ENCODE results near the gene VCAM1. TPM values are rescaled to one million over a fixed set of nuclear protein-coding genes. Genes with fewer than 3 reads are reported as not detected.

The VCAM1 gene
- total and polyA plus RNA-seq, 2 experiments from 2014 or later, result not detected

DNA sequence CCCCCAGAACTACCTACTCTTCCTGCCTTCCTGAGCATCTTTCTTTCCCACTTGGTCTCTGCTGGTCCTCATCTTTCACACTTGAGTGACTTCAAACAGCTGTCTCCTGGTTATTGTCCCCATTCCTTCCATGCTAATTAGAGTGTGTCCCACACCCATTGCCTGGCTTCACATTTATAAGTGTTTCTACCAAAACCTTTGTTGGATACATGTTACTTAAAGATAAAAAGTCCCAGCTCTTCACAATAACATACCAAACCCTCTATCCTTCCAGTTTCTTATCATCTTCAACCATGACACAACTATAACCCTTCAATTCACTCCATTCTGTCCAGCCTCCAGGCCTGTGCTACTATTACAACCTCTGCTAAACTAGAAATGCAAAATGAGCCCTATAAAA lies 41.0 kb downstream of the VCAM1 start (continued):
- TF ChIP-seq, protein P1, sequence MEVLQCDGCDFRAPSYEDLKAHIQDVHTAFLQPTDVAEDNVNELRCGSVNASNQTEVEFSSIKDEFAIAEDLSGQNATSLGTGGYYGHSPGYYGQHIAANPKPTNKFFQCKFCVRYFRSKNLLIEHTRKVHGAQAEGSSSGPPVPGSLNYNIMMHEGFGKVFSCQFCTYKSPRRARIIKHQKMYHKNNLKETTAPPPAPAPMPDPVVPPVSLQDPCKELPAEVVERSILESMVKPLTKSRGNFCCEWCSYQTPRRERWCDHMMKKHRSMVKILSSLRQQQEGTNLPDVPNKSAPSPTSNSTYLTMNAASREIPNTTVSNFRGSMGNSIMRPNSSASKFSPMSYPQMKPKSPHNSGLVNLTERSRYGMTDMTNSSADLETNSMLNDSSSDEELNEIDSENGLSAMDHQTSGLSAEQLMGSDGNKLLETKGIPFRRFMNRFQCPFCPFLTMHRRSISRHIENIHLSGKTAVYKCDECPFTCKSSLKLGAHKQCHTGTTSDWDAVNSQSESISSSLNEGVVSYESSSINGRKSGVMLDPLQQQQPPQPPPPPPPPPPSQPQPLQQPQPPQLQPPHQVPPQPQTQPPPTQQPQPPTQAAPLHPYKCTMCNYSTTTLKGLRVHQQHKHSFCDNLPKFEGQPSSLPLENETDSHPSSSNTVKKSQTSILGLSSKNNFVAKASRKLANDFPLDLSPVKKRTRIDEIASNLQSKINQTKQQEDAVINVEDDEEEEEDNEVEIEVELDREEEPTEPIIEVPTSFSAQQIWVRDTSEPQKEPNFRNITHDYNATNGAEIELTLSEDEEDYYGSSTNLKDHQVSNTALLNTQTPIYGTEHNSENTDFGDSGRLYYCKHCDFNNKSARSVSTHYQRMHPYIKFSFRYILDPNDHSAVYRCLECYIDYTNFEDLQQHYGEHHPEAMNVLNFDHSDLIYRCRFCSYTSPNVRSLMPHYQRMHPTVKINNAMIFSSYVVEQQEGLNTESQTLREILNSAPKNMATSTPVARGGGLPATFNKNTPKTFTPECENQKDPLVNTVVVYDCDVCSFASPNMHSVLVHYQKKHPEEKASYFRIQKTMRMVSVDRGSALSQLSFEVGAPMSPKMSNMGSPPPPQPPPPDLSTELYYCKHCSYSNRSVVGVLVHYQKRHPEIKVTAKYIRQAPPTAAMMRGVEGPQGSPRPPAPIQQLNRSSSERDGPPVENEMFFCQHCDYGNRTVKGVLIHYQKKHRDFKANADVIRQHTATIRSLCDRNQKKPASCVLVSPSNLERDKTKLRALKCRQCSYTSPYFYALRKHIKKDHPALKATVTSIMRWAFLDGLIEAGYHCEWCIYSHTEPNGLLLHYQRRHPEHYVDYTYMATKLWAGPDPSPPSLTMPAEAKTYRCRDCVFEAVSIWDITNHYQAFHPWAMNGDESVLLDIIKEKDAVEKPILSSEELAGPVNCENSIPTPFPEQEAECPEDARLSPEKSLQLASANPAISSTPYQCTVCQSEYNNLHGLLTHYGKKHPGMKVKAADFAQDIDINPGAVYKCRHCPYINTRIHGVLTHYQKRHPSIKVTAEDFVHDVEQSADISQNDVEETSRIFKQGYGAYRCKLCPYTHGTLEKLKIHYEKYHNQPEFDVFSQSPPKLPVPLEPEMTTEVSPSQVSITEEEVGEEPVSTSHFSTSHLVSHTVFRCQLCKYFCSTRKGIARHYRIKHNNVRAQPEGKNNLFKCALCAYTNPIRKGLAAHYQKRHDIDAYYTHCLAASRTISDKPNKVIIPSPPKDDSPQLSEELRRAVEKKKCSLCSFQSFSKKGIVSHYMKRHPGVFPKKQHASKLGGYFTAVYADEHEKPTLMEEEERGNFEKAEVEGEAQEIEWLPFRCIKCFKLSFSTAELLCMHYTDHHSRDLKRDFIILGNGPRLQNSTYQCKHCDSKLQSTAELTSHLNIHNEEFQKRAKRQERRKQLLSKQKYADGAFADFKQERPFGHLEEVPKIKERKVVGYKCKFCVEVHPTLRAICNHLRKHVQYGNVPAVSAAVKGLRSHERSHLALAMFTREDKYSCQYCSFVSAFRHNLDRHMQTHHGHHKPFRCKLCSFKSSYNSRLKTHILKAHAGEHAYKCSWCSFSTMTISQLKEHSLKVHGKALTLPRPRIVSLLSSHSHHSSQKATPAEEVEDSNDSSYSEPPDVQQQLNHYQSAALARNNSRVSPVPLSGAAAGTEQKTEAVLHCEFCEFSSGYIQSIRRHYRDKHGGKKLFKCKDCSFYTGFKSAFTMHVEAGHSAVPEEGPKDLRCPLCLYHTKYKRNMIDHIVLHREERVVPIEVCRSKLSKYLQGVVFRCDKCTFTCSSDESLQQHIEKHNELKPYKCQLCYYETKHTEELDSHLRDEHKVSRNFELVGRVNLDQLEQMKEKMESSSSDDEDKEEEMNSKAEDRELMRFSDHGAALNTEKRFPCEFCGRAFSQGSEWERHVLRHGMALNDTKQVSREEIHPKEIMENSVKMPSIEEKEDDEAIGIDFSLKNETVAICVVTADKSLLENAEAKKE (CRISPR knock-in tag; IDR thresholded peaks at IDR 0.05), result no peak
- TF ChIP-seq STAT1 (IDR thresholded peaks at IDR 0.05; ENCODE audit: unreplicated experiment) (no peak), JUNB (IDR thresholded peaks at IDR 0.05; ENCODE audit: unreplicated experiment) (no peak), POLR2AphosphoS5 (IDR thresholded peaks at IDR 0.05; ENCODE audit: low read depth) (no peak)
- TF ChIP-seq, protein P2, sequence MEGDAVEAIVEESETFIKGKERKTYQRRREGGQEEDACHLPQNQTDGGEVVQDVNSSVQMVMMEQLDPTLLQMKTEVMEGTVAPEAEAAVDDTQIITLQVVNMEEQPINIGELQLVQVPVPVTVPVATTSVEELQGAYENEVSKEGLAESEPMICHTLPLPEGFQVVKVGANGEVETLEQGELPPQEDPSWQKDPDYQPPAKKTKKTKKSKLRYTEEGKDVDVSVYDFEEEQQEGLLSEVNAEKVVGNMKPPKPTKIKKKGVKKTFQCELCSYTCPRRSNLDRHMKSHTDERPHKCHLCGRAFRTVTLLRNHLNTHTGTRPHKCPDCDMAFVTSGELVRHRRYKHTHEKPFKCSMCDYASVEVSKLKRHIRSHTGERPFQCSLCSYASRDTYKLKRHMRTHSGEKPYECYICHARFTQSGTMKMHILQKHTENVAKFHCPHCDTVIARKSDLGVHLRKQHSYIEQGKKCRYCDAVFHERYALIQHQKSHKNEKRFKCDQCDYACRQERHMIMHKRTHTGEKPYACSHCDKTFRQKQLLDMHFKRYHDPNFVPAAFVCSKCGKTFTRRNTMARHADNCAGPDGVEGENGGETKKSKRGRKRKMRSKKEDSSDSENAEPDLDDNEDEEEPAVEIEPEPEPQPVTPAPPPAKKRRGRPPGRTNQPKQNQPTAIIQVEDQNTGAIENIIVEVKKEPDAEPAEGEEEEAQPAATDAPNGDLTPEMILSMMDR (conservative IDR thresholded peaks at IDR 0.05; ENCODE audit: low read depth in 2 of 2), result no peak

DNA sequence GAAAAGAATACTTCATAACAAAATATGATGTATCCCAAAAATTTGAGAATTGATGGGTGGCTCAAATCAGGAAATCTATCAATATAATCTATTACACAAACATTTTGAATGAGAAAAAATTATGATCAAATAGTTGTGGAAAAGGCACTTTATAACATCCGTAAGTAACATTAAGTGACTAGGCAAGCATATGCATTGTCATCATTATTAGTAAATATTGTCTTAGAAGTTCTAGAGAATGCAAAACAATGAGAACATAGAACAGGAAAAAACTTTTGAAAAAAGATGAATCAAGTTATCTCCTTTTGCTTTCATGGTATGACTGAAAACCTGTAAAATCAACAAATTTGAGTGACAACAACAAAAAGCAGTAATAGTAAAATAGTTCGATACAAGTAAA lies 42.9 kb downstream of the VCAM1 start:
- H3K9me3 Mint-ChIP-seq, result no peaks in the 10 kb centered on the region
- TF ChIP-seq STAT1 (IDR thresholded peaks at IDR 0.05; ENCODE audit: unreplicated experiment) (no peak), ZNF114 (CRISPR knock-in tag; IDR thresholded peaks at IDR 0.05) (no peak), CREB1 (CRISPR knock-in tag; IDR thresholded peaks at IDR 0.05; ENCODE audit: low read depth) (no peak), JUNB (IDR thresholded peaks at IDR 0.05; ENCODE audit: unreplicated experiment) (no peak), NANOG (IDR thresholded peaks at IDR 0.05; ENCODE audit: borderline replicate concordance) (no peak)
- TF ChIP-seq, protein P2 (conservative IDR thresholded peaks at IDR 0.05; ENCODE audit: low read depth in 2 of 2), result no peak

More for the DNA sequence above, 42.9 kb downstream of the VCAM1 start:
- no peaks in the 10 kb centered on the region for H3K4me1 ChIP-seq (ENCODE audit: insufficient read depth)
- H2AFZ ChIP-seq, result no peak overlapping the region
- H3K4me3 Mint-ChIP-seq, result no peak overlapping the region
- no peaks in the 10 kb centered on the region for H3K36me3 ChIP-seq (ENCODE audit: insufficient read depth)
- no peak overlapping the region for H3K4me2 ChIP-seq
- H3K79me2 ChIP-seq (replicated peaks; ENCODE audit: insufficient read depth), result no peaks in the 10 kb centered on the region
- H3K4me3 ChIP-seq, result no peak overlapping the region
- no peak for ATAC-seq
- no peak overlapping the region for H3K27ac ChIP-seq (ENCODE audit: low read depth)
- no peak overlapping the region for H3K27ac Mint-ChIP-seq
- H4K20me1 ChIP-seq (replicated peaks; ENCODE audit: insufficient read depth), result no peaks in the 10 kb centered on the region
- H3K4me1 Mint-ChIP-seq, result no peaks in the 10 kb centered on the region
- no peaks in the 10 kb centered on the region for H3K9me2 ChIP-seq (ENCODE audit: insufficient read depth)
- H3K27me3 Mint-ChIP-seq (ENCODE audit: insufficient read depth, low read depth, poor library complexity), result no peaks in the 10 kb centered on the region
- no peaks in the 10 kb centered on the region for H3F3A ChIP-seq (replicated peaks; ENCODE audit: low read depth)
- DNase-seq (ENCODE audit: low spot score), result no peak
- no peaks in the 10 kb centered on the region for H3K27me3 ChIP-seq (ENCODE audit: insufficient read depth)
- H3K36me3 Mint-ChIP-seq (ENCODE audit: low read depth), result no peaks in the 10 kb centered on the region
